NCI-H82 treated with DMSO at 0.1 percent for 48 hours (cell line): ENCODE measurements around the gene SBNO2.

Experiments
- DNase-seq: peaks from one replicate; lab custom pipeline; 2025; ENCODE audit not compliant: unreplicated experiment; lab: John Stamatoyannopoulos, UW

Gene SBNO2

GRCh38 chr19:1156305-1156801 is 17.7 kb downstream of the SBNO2 start:
- DNase-seq: no peak

GRCh38 chr19:1155352-1156304 is 18.4 kb downstream of the SBNO2 start:
- DNase-seq: no peak

DNA sequence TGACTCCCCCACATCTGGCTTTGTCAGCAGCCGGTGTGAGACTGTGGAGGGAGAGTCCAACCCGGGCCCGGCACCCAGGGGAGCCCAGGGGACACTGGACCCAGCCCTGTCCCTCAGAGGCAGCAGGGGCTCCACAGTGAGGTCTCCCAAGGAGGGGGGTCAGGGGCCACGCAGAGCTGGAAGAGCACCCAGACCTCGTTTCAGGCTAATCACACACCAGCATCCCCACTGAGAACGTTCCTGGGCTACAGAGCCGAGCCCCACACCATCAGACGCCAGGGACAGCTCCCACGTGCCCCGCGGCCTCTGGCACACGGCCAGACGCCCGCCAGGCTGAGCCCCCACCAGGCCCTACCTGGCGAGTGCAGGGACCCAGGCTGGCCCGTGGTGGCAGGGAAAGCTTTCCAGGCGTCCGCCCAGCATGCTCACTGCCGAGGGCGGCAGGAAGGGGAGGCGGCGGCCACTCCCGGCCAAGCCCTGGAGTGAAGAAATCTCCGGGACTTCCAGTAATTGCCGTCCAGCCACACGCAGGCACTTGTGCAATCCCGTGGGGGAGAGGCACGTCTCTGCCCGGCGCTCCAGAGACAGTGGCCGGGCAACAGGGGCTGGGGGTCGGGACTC is 19.2 kb downstream of the SBNO2 start:
- no peak for DNase-seq

GRCh38 chr19:1153891-1154730 is 20.0 kb downstream of the SBNO2 start:
- DNase-seq: no peak

DNA sequence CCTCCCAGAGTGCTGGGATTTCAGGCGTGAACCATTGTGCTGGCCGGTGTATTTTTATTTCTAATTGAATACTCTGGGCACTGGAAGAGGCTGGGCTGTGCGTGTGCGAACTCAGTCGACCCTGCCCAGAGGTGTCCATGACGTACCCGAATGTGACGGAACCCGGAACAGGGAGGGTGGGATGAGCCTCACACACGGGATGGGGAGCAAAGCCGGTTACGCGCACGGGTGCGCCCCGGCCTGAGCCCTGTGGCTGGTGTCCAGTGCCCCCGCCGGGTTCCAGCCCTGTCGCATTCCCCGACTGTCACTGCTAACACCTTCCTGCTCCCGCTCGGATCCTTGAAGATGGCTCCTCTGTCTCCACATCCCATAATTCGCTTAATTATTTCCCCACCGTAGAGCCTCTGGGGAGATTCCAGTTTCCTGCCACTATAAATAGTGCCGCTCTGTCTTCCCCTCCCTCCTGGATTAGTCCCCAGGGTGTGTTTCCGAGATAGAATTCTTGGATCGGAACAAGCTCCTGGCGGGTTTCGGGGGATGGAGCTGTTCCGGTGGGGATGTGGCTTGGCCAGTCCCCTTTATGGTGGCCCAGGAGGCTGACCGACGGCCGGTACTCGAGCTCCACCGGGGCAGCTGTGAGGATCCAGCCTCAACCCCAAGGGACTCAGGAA is 22.0 kb downstream of the SBNO2 start:
- DNase-seq: no peak

- no peak for DNase-seq
Measured at GRCh38 chr19:1151037-1151724, 22.9 kb downstream of the SBNO2 start.

- DNase-seq: no peak
Measured at GRCh38 chr19:1150333-1151036, 23.6 kb downstream of the SBNO2 start.

- no peak for DNase-seq
Measured at GRCh38 chr19:1149259-1150045, 24.6 kb downstream of the SBNO2 start.

GRCh38 chr19:1147934-1148549 is 26.0 kb downstream of the SBNO2 start:
- no peak for DNase-seq

DNA sequence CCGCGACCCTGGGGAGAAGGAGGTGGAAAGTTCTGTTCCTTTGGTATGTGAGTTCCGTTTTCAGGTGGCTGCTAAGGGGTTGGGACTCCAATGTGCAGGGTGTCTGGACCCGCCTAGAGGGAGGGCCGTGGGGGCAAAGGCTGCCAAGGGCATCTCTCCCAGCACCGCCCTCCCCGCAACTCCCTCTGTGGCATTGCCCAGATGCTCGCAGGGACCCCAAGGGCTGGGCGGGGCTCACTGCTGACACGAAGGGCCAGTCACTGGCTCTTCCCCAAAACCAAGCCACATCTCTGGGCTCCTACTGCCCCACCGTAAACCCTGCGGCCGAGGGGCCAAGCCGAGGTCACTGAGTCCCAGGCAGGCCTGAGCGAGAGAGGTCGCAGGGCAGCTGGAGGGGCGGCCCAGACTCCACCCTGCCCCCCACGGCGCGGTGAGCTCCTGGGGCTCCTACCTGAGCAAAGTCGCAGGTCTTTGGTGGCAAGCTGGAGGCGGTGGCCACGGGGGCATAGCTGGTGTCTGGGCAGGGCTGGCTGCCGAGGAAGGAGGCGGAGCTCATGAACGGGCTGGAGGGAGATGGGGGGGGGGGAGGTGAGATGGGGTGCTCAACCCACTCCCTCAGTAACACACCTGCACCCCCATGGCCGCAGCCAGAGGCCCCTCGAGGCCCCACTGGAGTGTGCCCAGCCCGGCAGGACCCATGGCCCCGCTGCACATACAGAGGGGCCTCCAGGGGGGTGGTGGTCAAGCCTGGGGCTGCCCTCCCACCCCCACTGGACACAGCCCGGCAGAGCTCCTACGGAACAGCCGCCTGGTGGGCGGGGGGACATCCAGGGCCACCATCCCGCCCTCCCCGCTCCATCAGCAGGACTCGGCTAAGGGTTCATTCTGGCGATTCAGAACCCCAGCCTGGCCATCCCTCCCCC is 26.9 kb downstream of the SBNO2 start:
- no peak for DNase-seq

DNA sequence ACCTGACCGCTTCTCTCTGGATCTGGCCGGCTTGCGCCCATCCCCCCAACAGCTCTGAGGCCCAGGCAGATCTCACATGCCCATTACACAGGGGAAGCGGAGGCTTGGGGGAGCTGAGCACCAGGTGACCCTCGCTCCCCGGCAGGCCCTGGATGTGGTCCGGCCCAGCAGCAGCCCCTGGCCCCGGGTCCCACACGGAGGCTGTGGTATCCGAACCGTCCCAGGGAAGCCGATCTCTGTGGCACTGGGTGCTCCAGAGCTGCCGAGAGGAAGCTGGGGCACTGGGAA is 27.7 kb downstream of the SBNO2 start:
- no peak for DNase-seq

GRCh38 chr19:1145635-1146411 is 28.2 kb downstream of the SBNO2 start:
- DNase-seq: no peak

DNA sequence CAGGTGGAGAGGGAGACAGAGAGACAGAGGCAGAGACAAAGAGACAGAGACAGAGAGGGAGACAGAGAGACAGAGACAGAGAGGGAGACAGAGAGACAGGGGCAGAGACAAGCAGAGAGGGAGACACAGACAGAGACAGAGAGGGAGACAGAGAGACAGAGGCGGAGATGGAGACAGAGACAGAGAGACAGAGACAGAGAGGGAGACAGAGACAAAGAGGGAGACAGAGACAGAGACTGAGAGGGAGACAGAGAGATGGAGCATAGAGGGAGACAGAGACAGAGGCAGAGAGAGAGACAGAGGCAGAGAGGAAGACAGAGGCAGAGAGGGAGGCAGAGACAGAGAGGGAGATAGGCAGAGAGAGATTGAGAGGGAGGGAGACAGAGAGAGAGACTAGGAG is 29.3 kb downstream of the SBNO2 start:
- no peak for DNase-seq

DNA sequence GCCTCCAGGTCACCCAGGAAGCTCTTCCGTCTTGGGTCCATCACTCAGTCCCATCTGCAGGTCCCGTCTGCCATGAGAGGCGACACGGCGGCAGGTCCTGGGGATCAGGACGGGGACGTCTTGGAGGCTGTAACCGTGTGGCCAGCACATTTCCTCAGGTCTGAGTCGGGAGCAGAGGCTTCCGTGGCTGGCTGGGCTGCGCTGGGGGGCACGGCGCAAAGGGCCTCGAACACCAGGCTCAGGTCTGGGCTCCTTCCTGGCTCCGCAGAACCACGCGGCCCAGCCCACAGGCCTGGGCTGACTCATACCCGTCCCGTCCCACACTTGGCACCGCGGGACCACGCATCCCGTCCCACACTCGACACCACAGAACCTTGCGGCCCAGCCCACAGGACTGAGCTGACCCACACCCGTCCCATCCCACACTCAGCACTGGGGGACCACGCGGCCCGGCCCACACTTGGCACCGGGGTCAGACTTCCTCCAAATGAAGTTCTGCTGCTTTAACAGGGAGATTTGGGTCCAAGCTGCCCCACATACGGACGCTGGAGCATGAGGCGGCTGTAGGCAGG is 30.2 kb downstream of the SBNO2 start:
- no peak for DNase-seq

GRCh38 chr19:1141944-1142343 is 32.1 kb downstream of the SBNO2 start:
- no peak for DNase-seq

GRCh38 chr19:1140272-1141027 is 33.6 kb downstream of the SBNO2 start:
- no peak for DNase-seq
